Astrocyte (in vitro differentiated cells and primary cell): ENCODE results near the gene CPNE1. TPM values are rescaled to one million over a fixed set of nuclear protein-coding genes. Genes with fewer than 3 reads are reported as not detected.

Experiments
- DNase-seq: peaks from one replicate; pipeline ENCODE4 v3.0.0-alpha.2; 2010; ENCODE audit warnings: low read depth
- FAIRE-seq: peaks from 2 replicates; lab custom pipeline; 2011; peaks lifted over from hg19 to GRCh38; lab: Jason Lieb, UNC
- H2AFZ ChIP-seq: 2 replicates; pipeline ENCODE4 v1.6.0; 2012; ENCODE audit warnings: low read depth, low read length, inconsistent platforms
- H3K27ac ChIP-seq: 2 replicates; pipeline ENCODE4 v1.5.1; 2011; ENCODE audit warnings: low read depth, low read length, inconsistent platforms
- H3K27me3 ChIP-seq: 2 replicates; pipeline ENCODE4 v1.6.0; 2011; ENCODE audit warnings: low read length, inconsistent platforms; ENCODE audit not compliant: insufficient read depth
- H3K36me3 ChIP-seq: 2 replicates; pipeline ENCODE4 v1.5.1; 2011; ENCODE audit warnings: low read length, inconsistent platforms; ENCODE audit not compliant: insufficient read depth
- H3K4me1 ChIP-seq: 2 replicates; pipeline ENCODE4 v1.5.1; 2011; ENCODE audit warnings: low read length, inconsistent platforms; ENCODE audit not compliant: insufficient read depth
- H3K4me2 ChIP-seq: 2 replicates; pipeline ENCODE4 v1.6.0; 2012; ENCODE audit warnings: low read length, inconsistent platforms
- H3K4me3 ChIP-seq: 2 replicates; pipeline ENCODE4 v1.5.1; 2011; ENCODE audit warnings: low read depth, mild to moderate bottlenecking, low read length, inconsistent platforms; ENCODE audit not compliant: insufficient read depth
- H3K79me2 ChIP-seq: 2 replicates; pipeline ENCODE4 v1.6.0; 2012; ENCODE audit warnings: mild to moderate bottlenecking, low read length, inconsistent platforms; ENCODE audit not compliant: insufficient read depth
- H3K9ac ChIP-seq: 2 replicates; pipeline ENCODE4 v1.6.0; 2012; ENCODE audit warnings: mild to moderate bottlenecking, low read length, inconsistent platforms
- H3K9me3 ChIP-seq: 2 replicates; pipeline ENCODE4 v1.5.1; 2012; ENCODE audit warnings: low read depth, mild to moderate bottlenecking, low read length, inconsistent platforms; ENCODE audit not compliant: insufficient read depth
- H4K20me1 ChIP-seq: 2 replicates; pipeline ENCODE4 v1.6.0; 2012; ENCODE audit warnings: low read length, inconsistent platforms; ENCODE audit not compliant: insufficient read depth
- H3K27ac Mint-ChIP-seq: one replicate; pipeline ENCODE4 v1.8.0; 2021; ENCODE audit warnings: mild to moderate bottlenecking, mixed read lengths; ENCODE audit not compliant: unreplicated experiment
- H3K27me3 Mint-ChIP-seq: one replicate; pipeline ENCODE4 v1.8.0; 2021; ENCODE audit warnings: low read depth, mixed read lengths; ENCODE audit not compliant: unreplicated experiment
- H3K36me3 Mint-ChIP-seq: one replicate; pipeline ENCODE4 v1.8.0; 2021; ENCODE audit warnings: low read depth, mixed read lengths; ENCODE audit not compliant: unreplicated experiment
- H3K4me1 Mint-ChIP-seq: one replicate; pipeline ENCODE4 v1.8.0; 2021; ENCODE audit warnings: low read depth, mixed read lengths; ENCODE audit not compliant: unreplicated experiment
- H3K4me3 Mint-ChIP-seq: one replicate; pipeline ENCODE4 v1.8.0; 2021; ENCODE audit warnings: mild to moderate bottlenecking, moderate library complexity, mixed read lengths; ENCODE audit not compliant: unreplicated experiment
- H3K9me3 Mint-ChIP-seq: one replicate; pipeline ENCODE4 v1.8.0; 2021; ENCODE audit warnings: mild to moderate bottlenecking, mixed read lengths; ENCODE audit not compliant: unreplicated experiment
- CTCF ChIP-seq: IDR thresholded peaks from 2 replicates; pipeline ENCODE4 v1.5.1; 2011; ENCODE audit warnings: low read depth, mild to moderate bottlenecking, inconsistent platforms, low read length, moderate library complexity; ENCODE audit not compliant: insufficient read depth
- EZH2 ChIP-seq: IDR thresholded peaks from 2 replicates; pipeline ENCODE4 v1.6.1; 2012; ENCODE audit warnings: mild to moderate bottlenecking, low read length, inconsistent platforms; ENCODE audit not compliant: insufficient read depth
- total RNA-seq: library from RNA; stranded (reverse); gene quantifications from 2 replicates; pipeline ENCODE4 v1.2.1, GENCODE V29; 2021

The CPNE1 gene
- total RNA-seq, 1 donor from 2014 or later, result 194 TPM

- H3K9me3 ChIP-seq, result no peaks in the 10 kb centered on the region
- no peaks in the 10 kb centered on the region for H4K20me1 ChIP-seq
- H3K27ac ChIP-seq, result no peak overlapping the region
- no peaks in the 10 kb centered on the region for H3K27me3 ChIP-seq
- H3K36me3 Mint-ChIP-seq, result no peaks in the 10 kb centered on the region
- H3K4me1 Mint-ChIP-seq, result peaks cover 5% of the 10 kb centered on the region
- no peak for DNase-seq
- peaks cover 17% of the 10 kb centered on the region for H3K27me3 Mint-ChIP-seq
- no peaks in the 10 kb centered on the region for H3K9me3 Mint-ChIP-seq
- H2AFZ ChIP-seq, result no peak overlapping the region
- no peaks in the 10 kb centered on the region for H3K79me2 ChIP-seq
- no peak overlapping the region for H3K4me2 ChIP-seq
- no peak overlapping the region for H3K9ac ChIP-seq
- peaks cover 5% of the 10 kb centered on the region for H3K4me1 ChIP-seq
- TF ChIP-seq CTCF, result no peak
- no peak for TF ChIP-seq EZH2
- no peak overlapping the region for H3K4me3 Mint-ChIP-seq
- no peaks in the 10 kb centered on the region for H3K36me3 ChIP-seq
- H3K4me3 ChIP-seq, result no peak overlapping the region
- H3K27ac Mint-ChIP-seq, result no peak overlapping the region
- no peak for FAIRE-seq
These were observed 53.2 kb downstream of the CPNE1 start for GRCh38 chr20:35611482-35611881.

- no peak overlapping the region for H3K4me3 Mint-ChIP-seq
- Histone ChIP-seq H3K27ac (no peak overlapping the region), H3K36me3 (no peaks in the 10 kb centered on the region), H3K9ac (no peak overlapping the region), H3K4me2 (no peak overlapping the region), H3K4me3 (no peak overlapping the region), H3K79me2 (no peaks in the 10 kb centered on the region), H3K27me3 (no peaks in the 10 kb centered on the region), H4K20me1 (no peaks in the 10 kb centered on the region), H2AFZ (no peak overlapping the region), H3K4me1 (peaks cover 4% of the 10 kb centered on the region), H3K9me3 (no peaks in the 10 kb centered on the region)
- no peaks in the 10 kb centered on the region for H3K36me3 Mint-ChIP-seq
- FAIRE-seq, result no peak
- no peak overlapping the region for H3K27ac Mint-ChIP-seq
- no peak for TF ChIP-seq EZH2
- TF ChIP-seq CTCF, result no peak
- no peaks in the 10 kb centered on the region for H3K9me3 Mint-ChIP-seq
- DNase-seq, result no peak
- peaks cover 5% of the 10 kb centered on the region for H3K4me1 Mint-ChIP-seq
- H3K27me3 Mint-ChIP-seq, result peaks cover 17% of the 10 kb centered on the region
These were observed 53.8 kb downstream of the CPNE1 start for GRCh38 chr20:35610833-35611427.

- Histone ChIP-seq H3K9me3 (no peaks in the 10 kb centered on the region), H3K27me3 (peaks cover 3% of the 10 kb centered on the region), H3K27ac (no peak overlapping the region), H4K20me1 (no peaks in the 10 kb centered on the region), H3K4me3 (no peak overlapping the region), H2AFZ (no peak overlapping the region), H3K4me2 (no peak overlapping the region), H3K36me3 (no peaks in the 10 kb centered on the region), H3K79me2 (no peaks in the 10 kb centered on the region), H3K9ac (no peak overlapping the region), H3K4me1 (no peaks in the 10 kb centered on the region)
- Mint-ChIP-seq H3K9me3 (peaks cover 7% of the 10 kb centered on the region), H3K4me1 (peaks cover 5% of the 10 kb centered on the region), H3K27me3 (peaks cover 29% of the 10 kb centered on the region), H3K36me3 (peaks cover 1% of the 10 kb centered on the region), H3K4me3 (no peak overlapping the region), H3K27ac (no peak overlapping the region)
- FAIRE-seq (no peak), DNase-seq (no peak)
- TF ChIP-seq EZH2 (no peak), CTCF (no peak)
These were observed 57.5 kb downstream of the CPNE1 start for GRCh38 chr20:35607003-35607735.
